Measurements from ENCODE around the gene MYH10. TPM values are rescaled to one million over a fixed set of nuclear protein-coding genes. Genes with fewer than 3 reads are reported as not detected.

Gene MYH10
- total RNA-seq: under 1 TPM; 0.42 to 0.99 TPM
- total RNA-seq: 1.6 to 4.1 reads per million in 2 donors

- DNase-seq (no peak), ATAC-seq (no peak)
- Mint-ChIP-seq H3K4me3 (peak within 1 kb of the TSS; percentile 97), H3K36me3 (ENCODE audit: low read depth) (peaks cover 5% of the 10 kb centered on the region), H3K27ac (peak within 1 kb of the TSS; percentile 21), H3K27me3 (peaks cover 49% of the 10 kb centered on the region), H3K4me1 (peaks cover 15% of the 10 kb centered on the region)
- no peaks in the 10 kb centered on the region for H3K9me3 ChIP-seq (ENCODE audit: control insufficient read depth, low read length, poor library complexity, severe bottlenecking)
These were observed at the start of gene MYH10 for GRCh38 chr17:8630227-8630801. MYH10 (minus strand) TSS chr17:8630725; CDS start chr17:8623246, 7,479 bp downstream.

GRCh38 chr17:8679126-8679525, 48.6 kb upstream of the MYH10 start:
- Mint-ChIP-seq H3K4me1 (no peaks in the 10 kb centered on the region), H3K27me3 (peaks cover 36% of the 10 kb centered on the region), H3K36me3 (ENCODE audit: low read depth) (no peaks in the 10 kb centered on the region), H3K4me3 (no peak overlapping the region), H3K27ac (no peak overlapping the region)
- ATAC-seq (no peak), DNase-seq (no peak)
- no peaks in the 10 kb centered on the region for H3K9me3 ChIP-seq (ENCODE audit: control insufficient read depth, low read length, poor library complexity, severe bottlenecking)

GRCh38 chr17:8675306-8675705, 44.8 kb upstream of the MYH10 start:
- peaks cover 30% of the 10 kb centered on the region for H3K27me3 Mint-ChIP-seq
- H3K36me3 Mint-ChIP-seq (ENCODE audit: low read depth): no peaks in the 10 kb centered on the region
- H3K4me3 Mint-ChIP-seq: no peak overlapping the region
- H3K27ac Mint-ChIP-seq: no peak overlapping the region
- no peaks in the 10 kb centered on the region for H3K9me3 ChIP-seq (ENCODE audit: control insufficient read depth, low read length, poor library complexity, severe bottlenecking)
- ATAC-seq (no peak), DNase-seq (no peak)
- H3K4me1 Mint-ChIP-seq: no peaks in the 10 kb centered on the region

- Mint-ChIP-seq H3K27me3 (peaks cover 24% of the 10 kb centered on the region), H3K36me3 (ENCODE audit: low read depth) (no peaks in the 10 kb centered on the region), H3K27ac (no peak overlapping the region), H3K4me1 (no peaks in the 10 kb centered on the region), H3K4me3 (no peak overlapping the region)
- ATAC-seq: no peak
- H3K9me3 ChIP-seq (ENCODE audit: control insufficient read depth, low read length, poor library complexity, severe bottlenecking): no peaks in the 10 kb centered on the region
- no peak for DNase-seq
These were observed 44.1 kb upstream of the MYH10 start for GRCh38 chr17:8674344-8675305.

GRCh38 chr17:8673612-8674011, 43.1 kb upstream of the MYH10 start:
- peaks cover 23% of the 10 kb centered on the region for H3K27me3 Mint-ChIP-seq
- H3K9me3 ChIP-seq (ENCODE audit: control insufficient read depth, low read length, poor library complexity, severe bottlenecking): no peaks in the 10 kb centered on the region
- no peaks in the 10 kb centered on the region for H3K36me3 Mint-ChIP-seq (ENCODE audit: low read depth)
- DNase-seq (no peak), ATAC-seq (no peak)
- H3K27ac Mint-ChIP-seq: no peak overlapping the region
- no peaks in the 10 kb centered on the region for H3K4me1 Mint-ChIP-seq
- no peak overlapping the region for H3K4me3 Mint-ChIP-seq

GRCh38 chr17:8672326-8672725, 41.8 kb upstream of the MYH10 start:
- DNase-seq: no peak
- no peak for ATAC-seq
- Mint-ChIP-seq H3K36me3 (ENCODE audit: low read depth) (no peaks in the 10 kb centered on the region), H3K4me3 (no peak overlapping the region), H3K4me1 (no peaks in the 10 kb centered on the region), H3K27me3 (peaks cover 23% of the 10 kb centered on the region), H3K27ac (no peak overlapping the region)
- H3K9me3 ChIP-seq (ENCODE audit: control insufficient read depth, low read length, poor library complexity, severe bottlenecking): no peaks in the 10 kb centered on the region

- no peaks in the 10 kb centered on the region for H3K9me3 ChIP-seq (ENCODE audit: control insufficient read depth, low read length, poor library complexity, severe bottlenecking)
- no peak overlapping the region for H3K4me3 Mint-ChIP-seq
- H3K36me3 Mint-ChIP-seq (ENCODE audit: low read depth): peaks cover under 1% of the 10 kb centered on the region
- H3K4me1 Mint-ChIP-seq: no peaks in the 10 kb centered on the region
- H3K27me3 Mint-ChIP-seq: peaks cover 24% of the 10 kb centered on the region
- no peak overlapping the region for H3K27ac Mint-ChIP-seq
- ATAC-seq (no peak), DNase-seq (no peak)
These were observed 39.9 kb upstream of the MYH10 start for GRCh38 chr17:8670421-8670820.

- H3K9me3 ChIP-seq (ENCODE audit: control insufficient read depth, low read length, poor library complexity, severe bottlenecking): no peaks in the 10 kb centered on the region
- Mint-ChIP-seq H3K36me3 (ENCODE audit: low read depth) (peaks cover 2% of the 10 kb centered on the region), H3K4me3 (no peak overlapping the region), H3K27ac (no peak overlapping the region), H3K4me1 (no peaks in the 10 kb centered on the region), H3K27me3 (peaks cover 20% of the 10 kb centered on the region)
- no peak for ATAC-seq
- no peak for DNase-seq
These were observed 37.7 kb upstream of the MYH10 start for GRCh38 chr17:8668176-8668740.

GRCh38 chr17:8667421-8667820, 36.9 kb upstream of the MYH10 start:
- H3K4me3 Mint-ChIP-seq: no peak overlapping the region
- DNase-seq: no peak
- peaks cover 2% of the 10 kb centered on the region for H3K36me3 Mint-ChIP-seq (ENCODE audit: low read depth)
- H3K27me3 Mint-ChIP-seq: peaks cover 13% of the 10 kb centered on the region
- no peak overlapping the region for H3K27ac Mint-ChIP-seq
- no peak for ATAC-seq
- H3K9me3 ChIP-seq (ENCODE audit: control insufficient read depth, low read length, poor library complexity, severe bottlenecking): no peaks in the 10 kb centered on the region
- no peaks in the 10 kb centered on the region for H3K4me1 Mint-ChIP-seq

GRCh38 chr17:8665684-8666083, 35.2 kb upstream of the MYH10 start:
- ATAC-seq: no peak
- Mint-ChIP-seq H3K36me3 (ENCODE audit: low read depth) (peaks cover 2% of the 10 kb centered on the region), H3K27ac (no peak overlapping the region), H3K4me3 (no peak overlapping the region), H3K27me3 (peaks cover 13% of the 10 kb centered on the region), H3K4me1 (no peaks in the 10 kb centered on the region)
- no peak for DNase-seq
- H3K9me3 ChIP-seq (ENCODE audit: control insufficient read depth, low read length, poor library complexity, severe bottlenecking): no peaks in the 10 kb centered on the region

- ATAC-seq (no peak), DNase-seq (no peak)
- H3K27me3 Mint-ChIP-seq: peaks cover 13% of the 10 kb centered on the region
- H3K27ac Mint-ChIP-seq: no peak overlapping the region
- H3K4me1 Mint-ChIP-seq: no peaks in the 10 kb centered on the region
- H3K9me3 ChIP-seq (ENCODE audit: control insufficient read depth, low read length, poor library complexity, severe bottlenecking): no peaks in the 10 kb centered on the region
- H3K36me3 Mint-ChIP-seq (ENCODE audit: low read depth): peaks cover 2% of the 10 kb centered on the region
- no peak overlapping the region for H3K4me3 Mint-ChIP-seq
These were observed 34.1 kb upstream of the MYH10 start for GRCh38 chr17:8664456-8665126.

- no peak overlapping the region for H3K4me3 Mint-ChIP-seq
- ATAC-seq (no peak), DNase-seq (no peak)
- no peaks in the 10 kb centered on the region for H3K4me1 Mint-ChIP-seq
- H3K27me3 Mint-ChIP-seq: peaks cover 13% of the 10 kb centered on the region
- H3K9me3 ChIP-seq (ENCODE audit: control insufficient read depth, low read length, poor library complexity, severe bottlenecking): no peaks in the 10 kb centered on the region
- peaks cover 2% of the 10 kb centered on the region for H3K36me3 Mint-ChIP-seq (ENCODE audit: low read depth)
- H3K27ac Mint-ChIP-seq: no peak overlapping the region
These were observed 32.4 kb upstream of the MYH10 start for GRCh38 chr17:8662973-8663372.

Measured in T-helper 17 cell (primary cell).